Body of pancreas (tissue), 4 donors: ENCODE results near the gene YES1. TPM values are rescaled to one million over a fixed set of nuclear protein-coding genes. Genes with fewer than 3 reads are reported as not detected.

ENCODE experiments used
- ATAC-seq: fragments of 150-250 bp; one replicate; pipeline ENCODE4 v1.9.1; 2016
- DNase-seq, 4 donors: peaks; one replicate each; pipeline ENCODE4 v3.0.0-alpha.2; 2019
- H3K27ac ChIP-seq, 4 donors: fragments of 200-600 bp; sonication (generic); 1 replicate in 3 of 4; 2 replicates in 1 of 4; pipeline versions ENCODE4 v1.5.1 to v1.6.1; 2016 to 2019; ENCODE audit warnings: mild to moderate bottlenecking in 1 of 4, mixed read lengths in 1 of 4, moderate library complexity in 1 of 4
- H3K27me3 ChIP-seq, 2 donors: fragments of 200-600 bp; sonication (generic); one replicate each; pipeline ENCODE4 v1.6.0; 2016; ENCODE audit warnings: mild to moderate bottlenecking in 1 of 2
- H3K36me3 ChIP-seq, 2 donors: fragments of 200-600 bp; sonication (generic); replicated peaks in 1 of 2; 2 replicates each; pipeline ENCODE4 v1.5.1; 2016; ENCODE audit warnings: low read depth in 2 of 2; ENCODE audit not compliant: insufficient read depth in 1 of 2
- H3K4me1 ChIP-seq: fragments of 200-600 bp; sonication (generic); one replicate; pipeline ENCODE4 v1.6.0; 2016
- H3K4me3 ChIP-seq, 2 donors: fragments of 200-600 bp; sonication (generic); 1 replicate in 1 of 2; 2 replicates in 1 of 2; pipeline ENCODE4 v1.5.1; 2016 to 2019
- H3K9me3 ChIP-seq, 3 donors: fragments of 200-600 bp; sonication (generic); 1 replicate in 2 of 3; 2 replicates in 1 of 3; pipeline ENCODE4 v1.5.1; 2016
- CTCF ChIP-seq, 7 experiments: fragments of 450-650 bp in 4 of 7; fragments of 200-600 bp in 3 of 7; sonication (generic) in 3 of 7; IDR thresholded peaks; one replicate each; pipeline ENCODE4 v1.5.1; 2016 to 2019; ENCODE audit warnings: antibody characterized with exemption in 7 of 7
- POLR2A ChIP-seq, 3 donors: fragments of 450-650 bp; IDR thresholded peaks; one replicate each; pipeline ENCODE4 v1.6.1; 2016; ENCODE audit warnings: antibody characterized with exemption in 3 of 3, mild to moderate bottlenecking in 2 of 3
- WGBS, 2 donors: methylation state at CpG; one replicate each; pipeline ENCODE4 v1.1.5; 2017; 5-methylcytosine and 5-hydroxymethylcytosine counted together
- intact Hi-C: fragments of 100-400 bp; cut with DNase I; formaldehyde crosslinking; loops from one replicate; pipeline ENCODE4 v1.15.1; 2023
- total RNA-seq, 2 donors: library from RNA; depleted of rRNA; stranded (reverse); fragments of >200 nt; gene quantifications; one replicate each; pipeline ENCODE4 v1.1.0, GENCODE V29; 2016

The YES1 gene
- total RNA-seq, 2 donors from 2014 or later: 50.4 to 51.4 TPM

- Histone ChIP-seq H3K4me3 (no peak overlapping the region), H3K36me3 (peaks cover 0 to 17% of the 10 kb centered on the region in 2 donors), H3K4me1 (no peaks in the 10 kb centered on the region), H3K9me3 (no peaks in the 10 kb centered on the region), H3K27me3 (no peaks in the 10 kb centered on the region), H3K27ac (no peak overlapping the region)
- TF ChIP-seq POLR2A (IDR thresholded peaks at IDR 0.05) (no peak), CTCF (IDR thresholded peaks at IDR 0.05) (no peak)
- DNase-seq (no peak), ATAC-seq (no peak)
- WGBS, 2 donors: 41 to 42% methylated on average over 4 of the region's 4 CpGs
- intact Hi-C loops: no loop called here
These were observed 134.9 kb downstream of the YES1 start for GRCh38 chr18:677145-677544.

GRCh38 chr18:676736-677135 is 135.3 kb downstream of the YES1 start:
- TF ChIP-seq POLR2A (IDR thresholded peaks at IDR 0.05): no peak
- TF ChIP-seq CTCF (IDR thresholded peaks at IDR 0.05): no peak
- no peak for DNase-seq
- Histone ChIP-seq H3K27me3 (no peaks in the 10 kb centered on the region), H3K36me3 (peaks cover 0 to 15% of the 10 kb centered on the region in 2 donors), H3K4me1 (no peaks in the 10 kb centered on the region), H3K4me3 (no peak overlapping the region), H3K9me3 (no peaks in the 10 kb centered on the region), H3K27ac (no peak overlapping the region)
- 88 to 92% methylated on average over 3 of the region's 3 CpGs for WGBS, 2 donors
- intact Hi-C loops: no loop called here
- ATAC-seq: no peak

GRCh38 chr18:676069-676468 is 136.0 kb downstream of the YES1 start:
- H3K27ac ChIP-seq: no peak overlapping the region
- no peaks in the 10 kb centered on the region for H3K4me1 ChIP-seq
- 78 to 80% methylated on average over 5 of the region's 5 CpGs for WGBS, 2 donors
- no peak for TF ChIP-seq POLR2A (IDR thresholded peaks at IDR 0.05)
- TF ChIP-seq CTCF (IDR thresholded peaks at IDR 0.05): no peak
- no peaks in the 10 kb centered on the region for H3K27me3 ChIP-seq
- H3K4me3 ChIP-seq: no peak overlapping the region
- DNase-seq (no peak), ATAC-seq (no peak)
- peaks cover 0 to 10% of the 10 kb centered on the region in 2 donors for H3K36me3 ChIP-seq
- intact Hi-C loops: no loop called here
- H3K9me3 ChIP-seq: no peaks in the 10 kb centered on the region

- no peak overlapping the region for H3K27ac ChIP-seq
- H3K4me3 ChIP-seq: no peak overlapping the region
- intact Hi-C loops: no loop called here
- DNase-seq (no peak), ATAC-seq (no peak)
- H3K36me3 ChIP-seq: peaks cover 0 to 13% of the 10 kb centered on the region in 2 donors
- no peaks in the 10 kb centered on the region for H3K4me1 ChIP-seq
- H3K27me3 ChIP-seq: no peaks in the 10 kb centered on the region
- no peaks in the 10 kb centered on the region for H3K9me3 ChIP-seq
- WGBS, 2 donors: 91 to 94% methylated on average over 7 of the region's 7 CpGs
- TF ChIP-seq POLR2A (IDR thresholded peaks at IDR 0.05) (no peak), CTCF (IDR thresholded peaks at IDR 0.05) (no peak)
These were observed 136.7 kb downstream of the YES1 start for GRCh38 chr18:675307-675706.

GRCh38 chr18:673769-674168 is 138.3 kb downstream of the YES1 start:
- 65 to 71% methylated on average over 5 of the region's 5 CpGs for WGBS, 2 donors
- intact Hi-C loops: no loop called here
- Histone ChIP-seq H3K36me3 (peaks cover 0 to 14% of the 10 kb centered on the region in 2 donors), H3K4me3 (no peak overlapping the region), H3K4me1 (no peaks in the 10 kb centered on the region), H3K27ac (no peak overlapping the region), H3K9me3 (no peaks in the 10 kb centered on the region), H3K27me3 (no peaks in the 10 kb centered on the region)
- TF ChIP-seq CTCF (IDR thresholded peaks at IDR 0.05) (no peak), POLR2A (IDR thresholded peaks at IDR 0.05) (no peak)
- ATAC-seq: no peak
- DNase-seq: no peak
